Measurements from ENCODE around the gene UPP2. TPM values are rescaled to one million over a fixed set of nuclear protein-coding genes. Genes with fewer than 3 reads are reported as not detected.
A peak's percentile ranks its signal among the peaks of the same experiment; 100 is the strongest.

UPP2 gene
- total RNA-seq, 1 donor from 2014 or later, result not detected

- no peak for TF ChIP-seq CTCF (IDR thresholded peaks at IDR 0.05; ENCODE audit: unreplicated experiment)
- Mint-ChIP-seq H3K27ac (peak overlapping the region; percentile 78), H3K36me3 (no peaks in the 10 kb centered on the region), H3K27me3 (ENCODE audit: low read depth) (no peaks in the 10 kb centered on the region), H3K9me3 (peaks cover 11% of the 10 kb centered on the region), H3K4me3 (no peak overlapping the region), H3K4me1 (peaks cover 12% of the 10 kb centered on the region)
- no peak for DNase-seq (ENCODE audit: low spot score in 2 of 2, unreplicated experiment in 2 of 2)
Observed at GRCh38 chr2:158061763-158062162, 39.9 kb upstream of the UPP2 start.

GRCh38 chr2:158066046-158066713 lies 35.5 kb upstream of the UPP2 start:
- Mint-ChIP-seq H3K27ac (no peak overlapping the region), H3K4me1 (peaks cover 2% of the 10 kb centered on the region), H3K4me3 (no peak overlapping the region), H3K27me3 (ENCODE audit: low read depth) (no peaks in the 10 kb centered on the region), H3K36me3 (no peaks in the 10 kb centered on the region), H3K9me3 (peaks cover 11% of the 10 kb centered on the region)
- DNase-seq (ENCODE audit: low spot score in 2 of 2, unreplicated experiment in 2 of 2), result no peak
- no peak for TF ChIP-seq CTCF (IDR thresholded peaks at IDR 0.05; ENCODE audit: unreplicated experiment)

- DNase-seq (ENCODE audit: low spot score in 2 of 2, unreplicated experiment in 2 of 2), result no peak
- Mint-ChIP-seq H3K27ac (no peak overlapping the region), H3K4me3 (no peak overlapping the region), H3K9me3 (peaks cover 3% of the 10 kb centered on the region), H3K27me3 (ENCODE audit: low read depth) (no peaks in the 10 kb centered on the region), H3K36me3 (no peaks in the 10 kb centered on the region), H3K4me1 (no peaks in the 10 kb centered on the region)
- no peak for TF ChIP-seq CTCF (IDR thresholded peaks at IDR 0.05; ENCODE audit: unreplicated experiment)
Observed at GRCh38 chr2:158071018-158071417, 30.7 kb upstream of the UPP2 start.

- no peak for TF ChIP-seq CTCF (IDR thresholded peaks at IDR 0.05; ENCODE audit: unreplicated experiment)
- no peak for DNase-seq (ENCODE audit: low spot score in 2 of 2, unreplicated experiment in 2 of 2)
- Mint-ChIP-seq H3K9me3 (peaks cover 15% of the 10 kb centered on the region), H3K4me3 (no peak overlapping the region), H3K36me3 (no peaks in the 10 kb centered on the region), H3K4me1 (no peaks in the 10 kb centered on the region), H3K27ac (no peak overlapping the region), H3K27me3 (ENCODE audit: low read depth) (no peaks in the 10 kb centered on the region)
Observed at GRCh38 chr2:158072361-158072760, 29.3 kb upstream of the UPP2 start.

- Mint-ChIP-seq H3K4me3 (no peak overlapping the region), H3K27me3 (ENCODE audit: low read depth) (no peaks in the 10 kb centered on the region), H3K4me1 (peaks cover 4% of the 10 kb centered on the region), H3K27ac (no peak overlapping the region), H3K36me3 (no peaks in the 10 kb centered on the region), H3K9me3 (peaks cover 34% of the 10 kb centered on the region)
- DNase-seq (ENCODE audit: low spot score in 2 of 2, unreplicated experiment in 2 of 2), result no peak
- TF ChIP-seq CTCF (IDR thresholded peaks at IDR 0.05; ENCODE audit: unreplicated experiment), result no peak
Observed at GRCh38 chr2:158079672-158080071, 22.0 kb upstream of the UPP2 start.

- H3K27ac Mint-ChIP-seq, result no peak overlapping the region
- no peaks in the 10 kb centered on the region for H3K27me3 Mint-ChIP-seq (ENCODE audit: low read depth)
- H3K4me3 Mint-ChIP-seq, result no peak overlapping the region
- H3K4me1 Mint-ChIP-seq, result no peaks in the 10 kb centered on the region
- DNase-seq (ENCODE audit: low spot score in 2 of 2, unreplicated experiment in 2 of 2), result no peak
- H3K36me3 Mint-ChIP-seq, result no peaks in the 10 kb centered on the region
- TF ChIP-seq CTCF (IDR thresholded peaks at IDR 0.05; ENCODE audit: unreplicated experiment), result no peak
- H3K9me3 Mint-ChIP-seq, result peaks cover 45% of the 10 kb centered on the region
Observed at GRCh38 chr2:158088093-158088492, 13.6 kb upstream of the UPP2 start.
